HuH-7.5 (cell line): Measurements from ENCODE around the gene PCDHGB5.
"Not testable (repeated sequence)": the region's sequence is repeated elsewhere in the genome, so short reads cannot be mapped to it uniquely, and the experiment has no call there.

Experiments used
- DNase-seq: peaks from one replicate; pipeline ENCODE4 v3.0.0; 2011; ENCODE audit warnings: low spot score

Gene PCDHGB5

GRCh38 chr5:141397756-141398551, at the start of gene PCDHGB5:
Gene PCDHGB5 (plus strand): TSS chr5:141397947. CDS start chr5:141398128, 181 bp downstream.
- peak; percentile 80 for DNase-seq

DNA sequence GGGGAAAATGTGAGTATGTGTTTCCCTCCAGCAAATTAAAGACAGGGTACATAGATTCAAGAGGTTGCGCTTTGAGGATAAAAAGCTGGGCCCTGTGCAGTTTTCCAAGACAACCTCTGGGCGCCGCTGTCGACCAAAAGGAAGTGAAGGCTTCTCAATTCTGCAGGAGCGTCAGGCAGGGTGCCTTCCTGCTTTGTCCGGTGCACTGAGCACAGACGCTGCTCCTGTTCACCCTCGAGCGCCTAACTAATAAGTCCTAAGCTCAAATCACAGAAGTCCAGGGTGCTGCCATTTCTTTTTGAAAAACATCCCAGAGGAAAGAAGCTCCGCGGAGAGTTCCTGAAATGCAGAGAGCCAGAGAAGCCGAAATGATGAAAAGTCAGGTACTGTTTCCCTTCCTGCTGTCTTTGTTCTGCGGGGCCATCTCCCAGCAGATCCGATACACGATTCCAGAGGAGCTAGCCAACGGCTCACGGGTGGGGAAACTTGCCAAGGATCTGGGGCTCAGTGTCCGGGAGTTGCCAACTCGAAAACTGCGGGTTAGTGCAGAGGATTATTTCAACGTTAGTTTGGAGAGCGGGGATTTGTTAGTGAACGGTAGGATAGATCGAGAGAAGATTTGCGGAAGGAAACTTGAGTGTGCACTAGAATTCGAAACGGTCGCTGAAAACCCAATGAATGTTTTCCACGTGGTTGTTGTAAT, 47.7 kb upstream of the PCDHGB5 start, which contains the start of gene PCDHGB1:
TSS of gene PCDHGB1 (plus strand) at position 183 of the 703 bp plus-strand sequence. CDS start at position 345, 162 bp downstream.
- peak; percentile 92 for DNase-seq

DNA sequence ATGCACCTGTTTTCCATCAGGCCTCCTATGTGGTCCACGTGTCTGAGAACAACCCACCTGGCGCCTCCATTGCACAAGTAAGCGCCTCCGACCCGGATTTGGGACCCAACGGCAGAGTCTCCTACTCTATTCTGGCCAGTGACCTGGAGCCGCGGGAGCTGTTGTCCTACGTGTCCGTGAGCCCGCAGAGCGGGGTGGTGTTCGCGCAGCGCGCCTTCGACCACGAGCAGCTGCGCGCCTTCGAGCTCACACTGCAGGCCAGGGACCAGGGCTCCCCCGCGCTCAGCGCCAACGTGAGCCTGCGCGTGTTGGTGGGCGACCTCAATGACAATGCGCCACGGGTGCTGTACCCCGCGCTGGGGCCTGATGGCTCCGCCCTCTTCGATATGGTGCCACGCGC, 46.2 kb upstream of the PCDHGB5 start:
- DNase-seq = no peak

GRCh38 chr5:141354900-141355469, 42.8 kb upstream of the PCDHGB5 start, which contains the start of gene PCDHGA4:
Gene PCDHGA4 (plus strand): TSS chr5:141355021. CDS start chr5:141355108, 87 bp downstream.
- no peak for DNase-seq

DNA sequence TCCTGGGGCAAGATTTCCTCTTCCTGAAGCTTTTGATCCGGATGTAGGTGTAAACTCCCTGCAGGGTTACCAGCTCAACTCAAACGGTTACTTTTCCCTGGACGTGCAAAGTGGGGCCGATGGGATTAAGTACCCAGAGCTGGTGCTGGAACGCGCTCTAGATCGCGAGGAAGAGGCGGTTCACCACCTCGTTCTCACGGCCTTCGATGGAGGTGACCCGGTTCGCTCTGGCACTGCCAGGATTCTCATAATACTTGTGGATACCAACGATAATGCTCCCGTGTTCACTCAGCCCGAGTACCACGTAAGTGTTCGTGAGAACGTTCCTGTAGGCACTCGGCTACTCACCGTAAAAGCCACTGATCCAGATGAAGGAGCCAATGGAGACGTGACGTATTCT, 42.1 kb upstream of the PCDHGB5 start:
- no peak for DNase-seq

DNA sequence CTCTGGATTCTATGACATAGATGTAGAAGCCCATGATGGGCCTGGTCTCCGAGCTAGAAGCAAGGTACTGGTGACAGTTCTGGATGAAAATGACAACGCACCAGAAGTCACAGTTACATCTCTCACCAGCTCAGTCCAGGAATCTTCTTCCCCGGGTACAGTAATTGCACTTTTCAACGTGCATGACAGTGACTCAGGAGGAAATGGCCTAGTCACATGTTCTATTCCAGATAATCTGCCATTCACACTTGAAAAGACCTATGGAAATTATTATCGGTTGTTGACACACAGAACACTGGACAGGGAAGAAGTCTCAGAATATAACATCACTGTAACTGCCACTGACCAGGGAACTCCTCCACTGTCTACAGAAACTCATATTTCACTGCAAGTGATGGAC, 41.6 kb upstream of the PCDHGB5 start:
- DNase-seq = no peak

- no peak for DNase-seq
These were observed 40.8 kb upstream of the PCDHGB5 start for GRCh38 chr5:141356950-141357349.

GRCh38 chr5:141359790-141360426, 37.8 kb upstream of the PCDHGB5 start, which contains the start of gene PCDHGB2:
Gene PCDHGB2 (plus strand): TSS chr5:141359994. CDS start chr5:141360136, 142 bp downstream.
- no peak for DNase-seq

DNA sequence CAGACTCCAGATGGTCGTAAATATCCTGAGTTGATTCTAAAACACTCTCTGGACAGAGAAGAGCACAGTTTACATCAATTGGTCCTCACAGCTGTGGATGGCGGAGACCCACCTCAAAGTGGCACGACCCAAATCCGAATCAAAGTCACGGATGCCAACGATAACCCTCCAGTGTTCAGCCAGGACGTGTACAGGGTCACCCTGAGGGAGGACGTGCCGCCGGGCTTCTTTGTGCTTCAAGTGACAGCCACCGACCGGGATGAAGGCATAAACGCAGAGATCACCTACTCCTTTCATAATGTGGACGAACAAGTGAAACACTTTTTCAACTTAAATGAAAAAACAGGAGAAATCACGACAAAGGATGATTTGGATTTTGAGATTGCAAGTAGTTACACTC, 37.1 kb upstream of the PCDHGB5 start:
- DNase-seq = no peak

DNA sequence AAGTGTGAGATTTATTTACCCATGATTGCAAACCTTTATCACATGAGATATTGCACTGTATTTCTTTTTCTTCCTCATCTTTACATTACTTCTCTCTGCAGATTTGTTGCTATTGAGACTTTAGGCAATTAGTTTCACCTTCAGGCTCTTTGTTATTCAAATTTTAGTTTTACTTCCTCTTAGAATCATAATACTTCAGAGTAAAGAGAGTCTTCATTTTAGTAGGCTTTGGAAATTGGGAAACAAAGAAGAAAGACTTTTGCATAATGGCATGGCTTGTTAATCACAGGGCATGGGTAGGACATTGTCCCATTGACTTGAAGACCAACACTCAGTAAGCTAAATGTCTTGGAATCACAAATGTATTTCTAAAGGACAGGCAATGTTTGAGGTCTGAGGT, 35.0 kb upstream of the PCDHGB5 start:
- DNase-seq = no peak

DNA sequence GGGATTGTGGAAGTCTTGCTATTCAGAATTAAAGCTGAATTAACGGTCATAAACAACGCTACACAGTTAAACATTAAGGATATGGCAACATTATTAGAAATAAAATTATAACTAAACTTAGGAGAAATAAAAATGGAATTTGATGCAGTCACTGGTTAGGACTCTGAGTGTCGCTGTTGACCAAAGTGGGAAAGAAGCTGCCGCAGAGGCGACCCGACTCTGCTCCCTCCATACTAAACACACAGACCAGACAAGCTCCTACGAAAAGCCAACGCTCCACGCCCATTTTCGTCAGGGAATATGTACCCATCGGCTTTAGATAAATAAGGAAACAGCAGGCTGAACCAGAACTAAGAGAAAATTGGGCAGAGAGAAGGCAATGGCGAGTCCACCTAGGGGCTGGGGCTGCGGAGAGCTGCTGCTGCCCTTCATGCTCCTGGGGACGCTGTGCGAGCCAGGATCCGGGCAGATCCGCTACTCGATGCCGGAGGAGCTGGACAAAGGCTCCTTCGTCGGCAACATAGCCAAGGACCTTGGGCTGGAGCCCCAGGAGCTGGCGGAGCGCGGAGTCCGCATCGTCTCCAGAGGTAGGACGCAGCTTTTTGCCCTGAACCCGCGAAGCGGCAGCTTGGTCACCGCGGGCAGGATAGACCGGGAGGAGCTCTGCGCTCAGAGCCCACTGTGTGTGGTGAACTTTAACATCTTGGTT, 33.6 kb upstream of the PCDHGB5 start, which contains the start of gene PCDHGA5:
TSS of gene PCDHGA5 (plus strand) at position 211 of the 709 bp plus-strand sequence. CDS start at position 380, 169 bp downstream.
- DNase-seq = no peak

DNA sequence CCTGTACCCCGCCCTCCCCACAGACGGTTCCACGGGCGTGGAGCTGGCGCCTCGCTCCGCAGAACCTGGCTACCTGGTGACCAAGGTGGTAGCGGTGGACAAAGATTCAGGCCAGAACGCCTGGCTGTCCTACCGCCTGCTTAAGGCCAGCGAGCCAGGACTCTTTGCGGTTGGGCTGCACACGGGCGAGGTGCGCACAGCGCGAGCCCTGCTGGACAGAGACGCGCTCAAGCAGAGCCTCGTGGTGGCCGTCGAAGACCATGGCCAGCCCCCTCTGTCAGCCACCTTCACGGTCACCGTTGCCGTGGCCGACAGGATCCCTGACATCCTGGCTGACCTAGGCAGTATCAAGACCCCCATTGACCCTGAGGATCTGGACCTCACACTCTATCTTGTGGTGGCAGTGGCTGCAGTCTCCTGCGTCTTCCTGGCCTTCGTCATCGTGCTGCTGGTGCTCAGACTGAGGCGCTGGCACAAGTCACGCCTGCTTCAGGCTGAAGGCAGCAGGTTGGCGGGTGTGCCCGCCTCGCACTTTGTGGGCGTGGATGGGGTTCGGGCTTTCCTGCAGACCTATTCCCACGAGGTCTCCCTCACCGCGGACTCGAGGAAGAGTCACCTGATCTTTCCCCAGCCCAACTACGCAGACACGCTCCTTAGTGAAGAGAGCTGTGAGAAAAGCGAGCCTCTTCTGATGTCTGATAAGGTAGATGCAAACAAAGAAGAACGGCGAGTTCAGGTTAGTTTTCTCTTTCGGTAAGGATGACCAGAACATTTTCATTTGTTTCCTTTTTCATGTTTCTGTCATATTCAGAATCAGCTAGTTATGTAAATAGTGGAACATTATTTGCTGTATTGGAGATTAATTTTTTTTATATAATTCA, 31.5 kb upstream of the PCDHGB5 start:
- DNase-seq = no peak

- DNase-seq = no peak
These were observed 27.5 kb upstream of the PCDHGB5 start, which contains the start of gene PCDHGB3 for GRCh38 chr5:141369994-141370848. Gene PCDHGB3 (plus strand): TSS chr5:141370242. CDS start chr5:141370395, 153 bp downstream.

GRCh38 chr5:141371572-141372475, 25.9 kb upstream of the PCDHGB5 start:
- no peak for DNase-seq

DNA sequence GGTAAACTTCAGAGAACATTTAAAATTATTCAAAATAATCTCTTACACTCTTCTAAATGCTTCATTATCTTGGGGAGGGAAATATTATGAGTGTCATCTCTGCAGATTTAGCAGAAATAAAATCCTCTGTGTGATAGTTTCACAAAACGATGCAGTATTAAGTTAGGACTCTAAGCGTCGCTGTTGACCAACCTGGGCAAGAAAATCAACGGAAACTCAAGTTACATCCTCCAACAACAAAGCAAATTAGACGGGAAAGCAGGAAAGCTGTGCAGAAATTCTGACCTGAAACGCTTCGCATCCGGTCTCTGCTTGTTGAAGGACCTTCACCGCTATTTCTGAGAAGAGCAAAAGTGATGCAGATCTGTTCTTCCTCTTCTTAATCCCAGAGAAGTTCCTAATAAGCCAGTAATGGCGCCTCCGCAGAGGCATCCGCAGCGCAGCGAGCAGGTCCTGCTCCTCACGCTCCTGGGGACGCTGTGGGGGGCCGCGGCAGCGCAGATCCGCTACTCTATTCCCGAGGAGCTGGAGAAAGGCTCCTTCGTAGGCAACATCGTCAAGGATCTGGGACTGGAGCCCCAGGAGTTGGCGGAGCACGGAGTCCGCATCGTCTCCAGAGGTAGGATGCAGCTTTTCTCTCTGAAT, 24.0 kb upstream of the PCDHGB5 start, which contains the start of gene PCDHGA6:
TSS of gene PCDHGA6 (plus strand) at position 219 of the 645 bp plus-strand sequence. CDS start at position 412, 193 bp downstream.
- DNase-seq = no peak

GRCh38 chr5:141374627-141375026, 23.1 kb upstream of the PCDHGB5 start:
- DNase-seq = no peak

DNA sequence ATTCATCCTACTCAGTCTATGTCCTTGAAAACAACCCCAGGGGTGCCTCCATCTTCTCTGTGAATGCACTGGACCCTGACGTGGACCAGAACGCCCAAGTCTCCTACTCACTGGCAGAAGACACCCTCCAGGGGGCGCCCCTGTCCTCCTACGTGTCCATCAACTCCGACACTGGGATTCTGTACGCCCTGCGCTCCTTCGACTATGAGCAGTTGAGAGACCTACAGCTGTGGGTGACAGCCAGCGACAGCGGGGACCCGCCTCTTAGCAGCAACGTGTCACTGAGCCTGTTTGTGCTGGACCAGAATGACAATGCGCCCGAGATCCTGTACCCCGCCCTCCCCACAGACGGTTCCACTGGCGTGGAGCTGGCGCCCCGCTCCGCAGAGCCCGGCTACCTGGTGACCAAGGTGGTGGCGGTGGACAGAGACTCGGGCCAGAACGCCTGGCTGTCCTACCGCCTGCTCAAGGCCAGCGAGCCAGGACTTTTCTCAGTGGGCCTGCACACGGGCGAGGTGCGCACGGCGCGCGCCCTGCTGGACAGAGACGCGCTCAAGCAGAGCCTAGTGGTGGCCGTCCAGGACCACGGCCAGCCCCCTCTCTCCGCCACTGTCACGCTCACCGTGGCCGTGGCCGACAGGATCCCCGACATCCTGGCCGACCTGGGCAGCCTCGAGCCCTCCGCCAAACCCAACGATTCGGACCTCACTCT, 22.1 kb upstream of the PCDHGB5 start:
- not testable (repeated sequence) for DNase-seq
